Raji (cell line): ENCODE measurements around the gene SLX4.

Experiments used
- POLR2A ChIP-seq: IDR thresholded peaks from 2 replicates; pipeline ENCODE4 v1.6.1; 2011; ENCODE audit warnings: low read depth, low read length, control low read depth; ENCODE audit not compliant: insufficient read depth

SLX4 gene

DNA sequence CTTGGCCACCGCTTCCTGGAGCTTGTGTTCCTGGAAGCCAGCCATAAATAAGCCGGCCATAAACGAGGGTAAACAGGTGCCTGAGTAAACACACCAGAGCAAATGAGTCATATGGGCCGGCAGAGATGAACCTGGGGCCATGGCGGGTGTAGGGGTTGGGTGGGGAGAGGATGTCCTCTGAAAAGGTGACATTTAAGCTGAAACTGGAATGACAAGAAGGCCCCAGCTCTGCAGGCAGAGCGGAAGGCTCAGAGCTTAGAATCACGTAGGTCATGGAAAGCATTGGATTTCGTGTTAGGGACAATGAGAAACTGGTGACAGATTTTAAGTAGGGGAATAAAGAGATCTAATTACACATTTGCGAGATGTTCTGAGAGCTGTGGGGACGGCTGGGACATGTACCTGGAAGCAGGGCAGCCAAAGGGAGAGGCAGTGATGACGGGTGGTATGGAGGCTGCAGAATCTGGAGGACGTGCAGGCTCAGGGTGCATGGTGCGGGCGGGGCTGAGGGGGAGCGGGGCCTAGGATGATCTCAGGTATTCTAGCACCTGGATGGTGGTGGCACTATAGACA lies 35.0 kb upstream of the SLX4 start:
- TF ChIP-seq POLR2A: no peak

DNA sequence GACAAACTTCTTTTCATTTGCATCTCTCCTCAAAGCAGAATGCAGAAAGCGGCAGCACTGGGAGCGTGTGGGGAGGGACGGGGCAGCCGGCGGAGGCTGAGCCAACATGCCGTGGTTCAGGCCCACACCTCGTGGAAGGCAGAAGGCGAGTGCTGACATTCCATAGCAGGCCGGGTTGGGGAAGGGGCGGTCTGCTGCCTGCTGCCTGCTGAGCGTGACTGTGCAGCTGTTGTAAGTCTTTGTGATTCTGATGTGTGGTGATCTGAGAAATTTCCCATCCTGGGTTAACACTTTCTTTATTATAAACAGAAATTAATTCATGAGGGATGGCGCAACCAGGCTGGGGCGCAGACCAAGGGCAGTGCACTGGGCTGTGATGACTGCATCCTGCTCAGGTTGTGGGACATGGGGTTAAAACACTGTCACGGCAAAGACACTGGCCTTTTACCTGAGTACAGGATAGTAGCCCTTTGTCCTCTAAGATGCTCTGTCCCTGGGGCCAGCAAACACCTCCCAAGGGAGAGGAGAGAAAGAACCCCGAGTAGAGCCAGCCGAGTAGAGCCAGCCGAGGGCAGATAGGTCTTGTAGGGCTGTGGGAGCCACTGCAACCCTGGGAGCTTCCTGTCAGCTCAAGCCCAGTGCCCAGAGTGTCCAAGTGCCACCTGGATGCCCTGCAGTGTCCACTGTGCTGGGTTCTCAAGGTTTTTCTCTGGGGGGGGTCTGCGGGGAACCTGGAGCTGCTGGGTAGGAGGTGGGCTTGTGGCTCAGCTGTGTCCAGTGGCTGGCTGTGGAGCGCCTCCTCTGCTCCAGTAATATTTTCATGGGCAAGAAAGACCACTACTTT lies 34.3 kb upstream of the SLX4 start:
- TF ChIP-seq POLR2A: no peak

DNA sequence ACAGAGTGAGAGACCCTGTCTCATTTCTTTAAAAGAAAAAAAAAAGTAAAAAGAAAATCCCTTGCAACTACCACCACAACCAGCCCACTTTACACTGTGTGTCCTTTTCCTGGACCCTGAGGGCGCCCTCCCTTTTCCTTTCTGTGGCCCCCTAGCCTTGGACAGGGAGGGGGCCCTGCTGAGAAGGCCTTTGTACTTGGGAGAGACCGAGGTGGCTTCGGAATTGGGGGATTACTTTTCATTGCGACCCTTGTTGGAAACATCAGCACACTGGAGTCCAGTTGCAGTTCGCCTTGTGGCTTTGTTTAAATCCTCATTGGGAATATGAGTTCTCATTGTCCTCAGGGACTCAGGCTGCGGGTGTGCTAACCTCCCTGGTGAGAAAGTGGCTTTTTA lies 33.7 kb upstream of the SLX4 start:
- no peak for TF ChIP-seq POLR2A

DNA sequence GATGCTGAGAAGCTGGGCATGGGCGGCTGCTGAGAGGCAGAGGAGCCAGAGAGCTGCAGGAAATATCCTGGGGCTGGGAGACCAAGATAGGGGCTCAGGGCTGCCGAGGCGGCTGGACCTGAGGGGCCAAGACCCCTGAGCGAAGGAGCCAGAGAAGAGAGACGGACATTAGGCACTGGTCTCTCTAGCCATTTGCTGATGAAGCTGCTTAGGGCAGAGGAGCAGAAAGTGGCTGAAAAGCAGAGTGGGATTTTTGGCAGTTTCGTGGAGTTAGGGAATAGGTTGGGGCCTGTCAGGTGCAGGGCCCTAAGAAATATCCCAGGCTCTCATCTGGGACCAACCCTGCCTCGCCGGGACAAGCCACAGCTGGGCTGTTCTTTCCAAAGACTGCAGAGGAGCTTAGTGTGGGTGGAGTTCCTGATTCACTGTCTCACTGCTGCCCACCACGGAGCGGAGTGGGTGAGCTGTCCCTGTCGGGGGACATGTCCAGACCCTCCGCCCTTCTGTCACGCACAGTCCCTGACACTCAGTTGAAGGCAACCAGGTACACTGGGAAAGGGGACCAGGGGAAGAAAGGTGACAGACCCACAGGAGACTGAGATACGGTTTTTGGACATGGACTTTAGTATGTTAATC lies 31.8 kb upstream of the SLX4 start:
- TF ChIP-seq POLR2A: no peak

DNA sequence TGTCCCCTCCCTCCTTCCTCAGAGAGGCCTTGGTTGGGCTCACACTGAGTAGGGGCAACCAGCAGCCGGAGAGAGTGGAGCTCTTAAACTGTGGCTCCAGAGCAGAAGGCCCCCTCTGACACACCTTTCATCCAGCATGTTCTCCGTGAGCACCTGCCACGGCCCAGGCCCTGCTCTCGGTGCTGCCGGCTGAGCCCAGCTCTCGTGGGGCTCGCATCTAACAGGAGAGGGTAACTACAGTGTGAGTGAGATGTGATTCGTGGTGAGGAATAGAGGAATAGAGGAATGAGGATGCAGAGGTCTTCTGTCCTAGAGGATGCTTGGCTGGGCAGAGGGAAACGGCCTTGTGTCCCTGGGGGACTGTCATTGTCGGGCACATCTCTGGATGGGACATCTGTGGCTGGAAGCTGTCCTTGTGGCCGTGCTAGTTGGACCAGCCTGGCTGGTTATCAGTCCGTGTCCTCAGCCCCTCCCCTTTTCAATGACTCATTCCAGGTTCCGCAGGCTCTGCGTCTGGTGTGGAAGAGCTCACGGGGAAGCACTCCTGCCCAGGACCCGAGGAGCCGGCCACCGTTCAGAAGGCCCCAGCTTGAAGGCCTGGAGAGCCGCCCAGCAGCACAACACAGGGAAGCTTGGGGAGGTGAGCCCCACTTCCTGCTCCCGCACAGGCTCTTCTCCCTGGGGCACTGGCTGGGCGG lies 31.1 kb upstream of the SLX4 start:
- no peak for TF ChIP-seq POLR2A

GRCh38 chr16:3641801-3642396 lies 30.5 kb upstream of the SLX4 start:
- TF ChIP-seq POLR2A: no peak

- no peak for TF ChIP-seq POLR2A
Observed at GRCh38 chr16:3640632-3641501, 29.5 kb upstream of the SLX4 start.

GRCh38 chr16:3640207-3640606 lies 28.8 kb upstream of the SLX4 start:
- no peak for TF ChIP-seq POLR2A

- no peak for TF ChIP-seq POLR2A
Observed at GRCh38 chr16:3638916-3639644, 27.7 kb upstream of the SLX4 start.

GRCh38 chr16:3637371-3637923 lies 26.0 kb upstream of the SLX4 start:
- peak; percentile 26; the same call in 1 of the 2 replicates for TF ChIP-seq POLR2A

GRCh38 chr16:3625911-3626732 lies 14.7 kb upstream of the SLX4 start:
- TF ChIP-seq POLR2A: peak; percentile 62

- no peak for TF ChIP-seq POLR2A
Observed at GRCh38 chr16:3625331-3625730, 13.9 kb upstream of the SLX4 start.
